AG04450 (cell line): ENCODE results near the gene CD72. TPM values are rescaled to one million over a fixed set of nuclear protein-coding genes. Genes with fewer than 3 reads are reported as not detected.

Experiments used
- CTCF ChIA-PET: fragments of 300-600, 350-600 bp; formaldehyde crosslinking; extraction: SDS; loops from one replicate; lab custom pipeline; 2022; ENCODE audit warnings: antibody characterized with exemption, inconsistent platforms; lab: Charles Lee
- POLR2A ChIA-PET: fragments of 350-600 bp; formaldehyde crosslinking; extraction: SDS; loops from one replicate; lab custom pipeline; 2021; ENCODE audit warnings: antibody characterized with exemption, inconsistent platforms; lab: Yijun Ruan, JAX
- DNase-seq: peaks from one replicate; pipeline ENCODE4 v3.0.0-alpha.2; 2011; ENCODE audit warnings: low read depth, low spot score
- H3K27ac ChIP-seq: one replicate; pipeline ENCODE4 v1.5.1; 2012; ENCODE audit warnings: low read depth, low read length, control low read depth
- H3K27me3 ChIP-seq: one replicate; pipeline ENCODE4 v1.6.0; 2012; ENCODE audit warnings: low read length; ENCODE audit not compliant: control insufficient read depth, insufficient read depth
- H3K4me3 ChIP-seq: 2 replicates; pipeline ENCODE4 v1.5.1; 2011; ENCODE audit warnings: mild to moderate bottlenecking, low read depth, low read length, control low read depth
- H3K9me3 ChIP-seq: 2 replicates; pipeline ENCODE4 v1.5.1; 2012; ENCODE audit warnings: low read length; ENCODE audit not compliant: control insufficient read depth, insufficient read depth
- CTCF ChIP-seq: IDR thresholded peaks from 2 replicates; pipeline ENCODE4 v1.5.1; 2011; ENCODE audit warnings: low read depth, low read length, control low read depth, inconsistent platforms
- polyA plus RNA-seq: library from polyadenylated mRNA; depleted of rRNA; stranded (reverse); fragments of >200 nt; gene quantifications from 2 replicates; pipeline ENCODE4 v1.2.3, GENCODE V29; 2011

Gene CD72
- polyA plus RNA-seq, 1 experiment, result 0.86 TPM

GRCh38 chr9:35570709-35571504 lies 47.3 kb downstream of the CD72 start:
- ChIA-PET CTCF (interaction anchor here (0.6 to 1.8 kb wide), 3 partner anchors 30 to 586 kb away, joined by 3 to 5 read pairs (median 4); no protein-coding TSS in a partner anchor), POLR2A (no interaction called here)
- Histone ChIP-seq H3K27ac (no peak overlapping the region), H3K27me3 (peaks cover 2% of the 10 kb centered on the region), H3K4me3 (no peak overlapping the region), H3K9me3 (no peaks in the 10 kb centered on the region)
- no peak for DNase-seq
- no peak for TF ChIP-seq CTCF

GRCh38 chr9:35569206-35569605 lies 49.0 kb downstream of the CD72 start:
- TF ChIP-seq CTCF, result no peak
- no peaks in the 10 kb centered on the region for H3K27me3 ChIP-seq
- no peak overlapping the region for H3K27ac ChIP-seq
- POLR2A ChIA-PET, result interaction anchor here (1.2 kb wide), 2 partner anchors 10 to 80 kb away, joined by 3 to 5 read pairs; partner anchors contain the start of gene RUSC2
- CTCF ChIA-PET, result interaction anchor here (1.2 to 1.5 kb wide), 2 partner anchors 15 to 35 kb away, joined by 6 to 8 read pairs; no protein-coding TSS in a partner anchor
- no peak overlapping the region for H3K4me3 ChIP-seq
- no peaks in the 10 kb centered on the region for H3K9me3 ChIP-seq
- no peak for DNase-seq

DNA sequence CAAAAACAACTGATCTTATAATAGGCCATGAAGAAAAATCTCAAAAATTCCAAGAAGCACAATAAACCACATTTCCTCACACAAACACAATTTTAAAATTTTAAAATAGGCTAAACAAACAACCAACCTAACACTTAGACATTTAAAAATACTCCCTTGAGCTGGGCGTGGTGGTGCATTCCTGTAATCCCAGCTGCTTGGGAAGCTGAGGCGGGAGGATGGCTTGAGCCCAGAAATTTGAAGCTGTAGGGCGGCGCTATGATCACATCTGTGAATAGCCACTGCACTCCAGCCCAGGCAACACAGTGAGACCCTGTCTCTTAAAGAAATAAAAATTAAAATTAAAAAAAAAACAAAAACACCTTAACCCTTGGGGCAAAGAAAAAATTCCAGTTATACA lies 50.0 kb downstream of the CD72 start:
- no peaks in the 10 kb centered on the region for H3K27me3 ChIP-seq
- no peaks in the 10 kb centered on the region for H3K9me3 ChIP-seq
- TF ChIP-seq CTCF, result no peak
- no peak for DNase-seq
- ChIA-PET CTCF (interaction anchor here (0.6 to 1.5 kb wide), 3 partner anchors 14 to 97 kb away, joined by 5 to 8 read pairs (median 6); no protein-coding TSS in a partner anchor), POLR2A (interaction anchor here (1.2 kb wide), 1 partner anchor 9 kb away, joined by 3 read pairs; no protein-coding TSS in a partner anchor)
- no peak overlapping the region for H3K27ac ChIP-seq
- H3K4me3 ChIP-seq, result no peak overlapping the region

DNA sequence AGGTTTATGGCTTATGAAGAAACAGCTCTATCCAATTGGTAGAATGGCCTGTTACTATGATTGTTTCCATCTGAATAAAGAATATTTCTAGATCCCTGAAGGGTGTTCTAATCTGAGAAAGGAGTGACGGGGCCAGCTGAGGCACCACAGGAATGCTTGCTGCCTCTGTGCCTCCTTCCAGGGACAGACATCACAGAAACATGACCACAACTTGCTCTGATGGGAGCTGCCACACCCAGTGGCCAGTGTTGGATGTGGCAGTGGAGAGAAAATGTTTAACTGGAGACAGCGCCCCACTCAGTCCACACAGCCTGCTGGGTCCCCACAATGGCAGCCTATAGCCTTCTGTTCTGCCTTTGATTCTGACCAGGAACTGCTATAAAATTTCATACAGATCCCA lies 51.8 kb downstream of the CD72 start:
- 0 out of 2 replicates have a peak, but pooled peaks have one; percentile 2 for TF ChIP-seq CTCF
- Histone ChIP-seq H3K4me3 (no peak overlapping the region), H3K9me3 (no peaks in the 10 kb centered on the region), H3K27me3 (no peaks in the 10 kb centered on the region), H3K27ac (no peak overlapping the region)
- no peak for DNase-seq
- ChIA-PET CTCF (interaction anchor here (0.8 kb wide), 1 partner anchor 85 kb away, joined by 4 read pairs; no protein-coding TSS in a partner anchor), POLR2A (interaction anchor here (0.6 kb wide), 1 partner anchor 692 kb away, joined by 3 read pairs; the partner anchor contains the start of gene GNE)

DNA sequence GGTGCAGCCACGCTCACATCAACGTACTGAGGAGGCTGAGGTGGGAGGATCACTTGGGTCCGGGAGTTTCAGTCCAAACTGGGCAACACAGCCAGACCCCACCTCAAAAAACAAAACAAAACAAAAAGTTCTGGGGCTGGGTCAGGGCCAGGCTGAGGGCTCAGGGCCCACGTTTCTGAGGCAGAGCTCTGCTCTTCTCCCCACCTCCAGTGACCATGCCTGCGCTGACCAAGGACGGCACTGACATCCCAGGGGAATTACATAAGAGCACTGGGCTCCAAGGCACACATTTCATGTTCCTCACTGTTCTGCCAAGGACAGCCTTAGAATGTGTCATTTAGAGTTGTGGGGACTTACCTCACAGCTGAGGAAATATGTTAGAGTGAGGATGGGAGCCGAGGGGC lies 53.6 kb downstream of the CD72 start:
- TF ChIP-seq CTCF, result no peak
- no peak overlapping the region for H3K4me3 ChIP-seq
- no peak for DNase-seq
- CTCF ChIA-PET, result interaction anchor here (1.1 to 1.2 kb wide), 2 partner anchors 11 to 84 kb away, joined by 3 to 6 read pairs; no protein-coding TSS in a partner anchor
- H3K9me3 ChIP-seq, result no peaks in the 10 kb centered on the region
- POLR2A ChIA-PET, result no interaction called here
- H3K27me3 ChIP-seq, result no peaks in the 10 kb centered on the region
- H3K27ac ChIP-seq, result no peak overlapping the region
